Calu3 (cell line): ENCODE measurements around the gene NAP1L5. TPM values are rescaled to one million over a fixed set of nuclear protein-coding genes. Genes with fewer than 3 reads are reported as not detected.

Experiments
- BruUV-seq: library from RNA; stranded (reverse); fragments of 400-500 nt; replicated peaks from 2 replicates; lab custom pipeline; 2021; lab: Mats Ljungman, UMichigan
- CTCF ChIA-PET: fragments of 300-600 bp; sonication (Branson Sonifier 250); formaldehyde crosslinking; loops from one replicate; lab custom pipeline; 2022; ENCODE audit warnings: antibody characterized with exemption; lab: Charles Lee
- DNase-seq: peaks from one replicate; pipeline ENCODE4 v3.0.0; 2022
- H3K27ac Mint-ChIP-seq: one replicate; pipeline ENCODE4 v1.8.0; 2022; ENCODE audit warnings: mixed read lengths; ENCODE audit not compliant: unreplicated experiment
- H3K27me3 Mint-ChIP-seq: one replicate; pipeline ENCODE4 v1.8.0; 2022; ENCODE audit warnings: mixed read lengths; ENCODE audit not compliant: unreplicated experiment
- H3K36me3 Mint-ChIP-seq: one replicate; pipeline ENCODE4 v1.8.0; 2022; ENCODE audit warnings: mild to moderate bottlenecking, moderate library complexity, mixed read lengths; ENCODE audit not compliant: insufficient read depth, unreplicated experiment
- H3K4me1 Mint-ChIP-seq: one replicate; pipeline ENCODE4 v1.8.0; 2022; ENCODE audit warnings: mild to moderate bottlenecking, low read depth, mixed read lengths; ENCODE audit not compliant: unreplicated experiment
- H3K4me3 Mint-ChIP-seq: one replicate; pipeline ENCODE4 v1.8.0; 2022; ENCODE audit warnings: mild to moderate bottlenecking, low read depth, moderate library complexity, mixed read lengths; ENCODE audit not compliant: unreplicated experiment
- H3K9me3 Mint-ChIP-seq: one replicate; pipeline ENCODE4 v1.8.0; 2022; ENCODE audit warnings: low read depth, mixed read lengths; ENCODE audit not compliant: unreplicated experiment
- intact Hi-C: fragments of 100-400 bp; cut with micrococcal nuclease; formaldehyde crosslinking; loops from one replicate; pipeline ENCODE4 v1.10.0; 2022; ENCODE audit not compliant: unreplicated experiment
- total RNA-seq: library from RNA; stranded (reverse); gene quantifications from 2 replicates; pipeline ENCODE4 v1.2.3, GENCODE V29; 2022
- TF ChIP-seq, protein P1 (sequence below): fragments of 200-600 bp; IDR thresholded peaks from one replicate; pipeline ENCODE4 v1.8.0; 2022; ENCODE audit warnings: antibody characterized with exemption; ENCODE audit not compliant: unreplicated experiment

The NAP1L5 gene
- total RNA-seq, 1 experiment from 2014 or later: not detected

- Mint-ChIP-seq H3K4me3 (no peak overlapping the region), H3K36me3 (no peaks in the 10 kb centered on the region), H3K4me1 (peaks cover 5% of the 10 kb centered on the region), H3K9me3 (no peaks in the 10 kb centered on the region), H3K27ac (no peak overlapping the region), H3K27me3 (no peaks in the 10 kb centered on the region)
- CTCF ChIA-PET: no interaction called here
- no peak for DNase-seq
- TF ChIP-seq, protein P1, sequence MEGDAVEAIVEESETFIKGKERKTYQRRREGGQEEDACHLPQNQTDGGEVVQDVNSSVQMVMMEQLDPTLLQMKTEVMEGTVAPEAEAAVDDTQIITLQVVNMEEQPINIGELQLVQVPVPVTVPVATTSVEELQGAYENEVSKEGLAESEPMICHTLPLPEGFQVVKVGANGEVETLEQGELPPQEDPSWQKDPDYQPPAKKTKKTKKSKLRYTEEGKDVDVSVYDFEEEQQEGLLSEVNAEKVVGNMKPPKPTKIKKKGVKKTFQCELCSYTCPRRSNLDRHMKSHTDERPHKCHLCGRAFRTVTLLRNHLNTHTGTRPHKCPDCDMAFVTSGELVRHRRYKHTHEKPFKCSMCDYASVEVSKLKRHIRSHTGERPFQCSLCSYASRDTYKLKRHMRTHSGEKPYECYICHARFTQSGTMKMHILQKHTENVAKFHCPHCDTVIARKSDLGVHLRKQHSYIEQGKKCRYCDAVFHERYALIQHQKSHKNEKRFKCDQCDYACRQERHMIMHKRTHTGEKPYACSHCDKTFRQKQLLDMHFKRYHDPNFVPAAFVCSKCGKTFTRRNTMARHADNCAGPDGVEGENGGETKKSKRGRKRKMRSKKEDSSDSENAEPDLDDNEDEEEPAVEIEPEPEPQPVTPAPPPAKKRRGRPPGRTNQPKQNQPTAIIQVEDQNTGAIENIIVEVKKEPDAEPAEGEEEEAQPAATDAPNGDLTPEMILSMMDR: no peak
- intact Hi-C loops: loop anchor here (5.0 kb wide), 1 partner anchor 54 kb away; no protein-coding TSS in a partner anchor
- BruUV-seq: no TSS peak
These were observed 40.6 kb upstream of the NAP1L5 start for GRCh38 chr4:88738180-88738579.

GRCh38 chr4:88737307-88737941 is 39.8 kb upstream of the NAP1L5 start:
- CTCF ChIA-PET: interaction anchor here (0.6 kb wide), 1 partner anchor 203 kb away, joined by 3 read pairs; no protein-coding TSS in a partner anchor
- no TSS peak for BruUV-seq
- intact Hi-C loops: loop anchor here (5.0 kb wide), 1 partner anchor 55 kb away; no protein-coding TSS in a partner anchor
- Mint-ChIP-seq H3K36me3 (no peaks in the 10 kb centered on the region), H3K4me1 (peaks cover 5% of the 10 kb centered on the region), H3K27ac (no peak overlapping the region), H3K27me3 (no peaks in the 10 kb centered on the region), H3K9me3 (no peaks in the 10 kb centered on the region), H3K4me3 (peak overlapping the region; percentile 10)
- peak; percentile 28 for DNase-seq
- TF ChIP-seq, protein P1: no peak

DNA sequence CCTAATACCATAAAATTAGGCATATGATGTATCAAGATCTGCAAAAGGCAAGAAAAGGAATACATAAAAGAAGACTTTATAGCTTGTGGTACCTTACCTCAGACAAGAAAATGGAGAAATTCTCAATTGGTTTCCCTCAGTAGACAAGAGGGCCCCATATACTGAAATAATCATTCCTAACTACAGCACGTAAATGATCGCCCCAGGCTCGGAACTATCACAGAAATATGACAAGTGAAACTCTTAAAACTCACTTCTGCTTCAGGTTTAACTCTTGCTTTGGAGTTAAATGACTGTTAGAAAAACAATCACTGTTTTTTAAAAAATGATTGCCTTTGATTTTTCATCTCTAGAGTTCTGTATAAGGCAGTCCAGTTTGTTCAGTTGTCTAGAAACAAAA is 38.6 kb upstream of the NAP1L5 start:
- Mint-ChIP-seq H3K36me3 (no peaks in the 10 kb centered on the region), H3K4me1 (peaks cover 5% of the 10 kb centered on the region), H3K27me3 (no peaks in the 10 kb centered on the region), H3K4me3 (peak overlapping the region; percentile 10), H3K27ac (no peak overlapping the region), H3K9me3 (no peaks in the 10 kb centered on the region)
- no TSS peak for BruUV-seq
- no peak for DNase-seq
- intact Hi-C loops: loop anchor here (5.0 kb wide), 1 partner anchor 56 kb away; no protein-coding TSS in a partner anchor
- CTCF ChIA-PET: no interaction called here
- TF ChIP-seq, protein P1: no peak

- Mint-ChIP-seq H3K27ac (no peak overlapping the region), H3K4me3 (no peak overlapping the region), H3K27me3 (no peaks in the 10 kb centered on the region), H3K4me1 (peaks cover 5% of the 10 kb centered on the region), H3K36me3 (no peaks in the 10 kb centered on the region), H3K9me3 (no peaks in the 10 kb centered on the region)
- CTCF ChIA-PET: no interaction called here
- intact Hi-C loops: loop anchor here (5.0 kb wide), 1 partner anchor 57 kb away; no protein-coding TSS in a partner anchor
- BruUV-seq: no TSS peak
- TF ChIP-seq, protein P1: no peak
- DNase-seq: no peak
These were observed 37.9 kb upstream of the NAP1L5 start for GRCh38 chr4:88735564-88735963.
